Esophagus muscularis mucosa (tissue), 3 donors: ENCODE data around the gene GGCX.

ENCODE experiments used
- POLR2A ChIP-seq: fragments of 450-650 bp; IDR thresholded peaks from one replicate; pipeline ENCODE4 v1.6.1; 2017; ENCODE audit warnings: antibody characterized with exemption, moderate library complexity, mild to moderate bottlenecking, low read depth
- TF ChIP-seq, protein P1 (sequence below), 3 experiments: fragments of 200-600 bp in 2 of 3; fragments of 450-650 bp in 1 of 3; sonication (generic) in 2 of 3; IDR thresholded peaks; one replicate each; pipeline ENCODE4 v1.5.1; 2017 to 2019; ENCODE audit warnings: antibody characterized with exemption in 3 of 3, mild to moderate bottlenecking in 2 of 3, moderate library complexity in 1 of 3

DNA sequence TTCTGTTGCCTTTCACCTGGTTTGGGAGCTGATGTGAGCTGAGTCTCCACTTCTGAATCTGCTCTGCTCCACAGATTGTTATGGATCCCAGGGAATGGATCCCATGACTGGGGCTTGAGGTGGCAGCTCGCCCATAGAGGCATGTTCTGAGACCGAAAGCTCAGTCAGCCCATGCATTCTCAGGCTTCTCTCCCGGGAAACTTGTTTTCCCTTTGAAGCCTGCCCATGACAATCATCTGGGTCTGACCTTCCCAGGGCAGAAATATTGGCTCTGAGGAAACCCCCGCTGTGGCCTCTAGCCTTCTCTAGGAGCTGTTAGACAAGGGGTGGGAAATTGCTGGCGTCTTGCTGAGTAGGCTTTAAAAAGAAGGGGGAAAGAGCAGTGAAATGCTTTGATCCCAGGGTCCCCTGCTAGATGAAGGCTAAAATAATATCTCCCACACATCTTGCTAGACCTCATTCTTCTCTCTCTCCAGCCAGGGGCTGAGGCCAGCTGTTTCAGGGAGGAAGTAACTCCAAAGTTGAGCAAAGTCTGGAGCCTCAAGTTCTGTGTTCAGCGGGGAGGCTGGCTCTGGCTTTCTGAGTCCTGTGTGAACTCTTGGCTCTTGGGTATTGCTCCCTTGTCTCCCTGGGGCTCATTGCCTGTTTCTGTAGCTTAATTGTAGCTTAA lies 18.1 kb upstream of the GGCX start:
- TF ChIP-seq, protein P1, sequence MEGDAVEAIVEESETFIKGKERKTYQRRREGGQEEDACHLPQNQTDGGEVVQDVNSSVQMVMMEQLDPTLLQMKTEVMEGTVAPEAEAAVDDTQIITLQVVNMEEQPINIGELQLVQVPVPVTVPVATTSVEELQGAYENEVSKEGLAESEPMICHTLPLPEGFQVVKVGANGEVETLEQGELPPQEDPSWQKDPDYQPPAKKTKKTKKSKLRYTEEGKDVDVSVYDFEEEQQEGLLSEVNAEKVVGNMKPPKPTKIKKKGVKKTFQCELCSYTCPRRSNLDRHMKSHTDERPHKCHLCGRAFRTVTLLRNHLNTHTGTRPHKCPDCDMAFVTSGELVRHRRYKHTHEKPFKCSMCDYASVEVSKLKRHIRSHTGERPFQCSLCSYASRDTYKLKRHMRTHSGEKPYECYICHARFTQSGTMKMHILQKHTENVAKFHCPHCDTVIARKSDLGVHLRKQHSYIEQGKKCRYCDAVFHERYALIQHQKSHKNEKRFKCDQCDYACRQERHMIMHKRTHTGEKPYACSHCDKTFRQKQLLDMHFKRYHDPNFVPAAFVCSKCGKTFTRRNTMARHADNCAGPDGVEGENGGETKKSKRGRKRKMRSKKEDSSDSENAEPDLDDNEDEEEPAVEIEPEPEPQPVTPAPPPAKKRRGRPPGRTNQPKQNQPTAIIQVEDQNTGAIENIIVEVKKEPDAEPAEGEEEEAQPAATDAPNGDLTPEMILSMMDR (IDR thresholded peaks at IDR 0.05), result no peak
- no peak for TF ChIP-seq POLR2A
